Stimulated activated CD8-positive, alpha-beta memory T cell treated with anti-CD3 and anti-CD28 coated beads, Interleukin-12 subunit alpha, Interleukin-12 subunit beta, amount 100 ng/mL, for 4 hours (primary cell): ENCODE measurements around the gene TTC39A.
"Not testable (repeated sequence)": the region's sequence is repeated elsewhere in the genome, so short reads cannot be mapped to it uniquely, and the experiment has no call there.

Experiments used
- DNase-seq: peaks from one replicate; pipeline ENCODE4 v3.0.0-alpha.2; 2020; ENCODE audit warnings: low read depth

TTC39A gene

DNA sequence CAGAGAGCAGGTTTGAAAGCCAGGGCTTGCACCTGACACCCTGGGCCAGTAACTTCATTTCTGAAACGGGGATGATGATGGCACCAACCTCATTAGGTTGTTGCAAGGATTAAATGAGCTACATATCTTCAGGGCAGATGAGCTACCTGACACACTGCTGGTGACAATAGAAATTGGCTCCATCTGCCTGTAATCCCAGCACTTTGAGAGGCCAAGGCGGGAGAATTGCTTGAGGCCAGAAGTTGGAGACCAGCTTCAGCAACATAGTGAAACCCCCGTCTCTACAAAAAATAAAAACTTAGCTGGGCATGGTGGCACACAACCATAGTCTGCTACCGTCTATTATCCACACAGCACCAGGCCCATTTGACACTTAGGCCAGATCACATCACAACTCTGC lies 6.3 kb upstream of the TTC39A start:
- no peak for DNase-seq

- no peak for DNase-seq
Measured at GRCh38 chr1:51336004-51336403, 5.6 kb upstream of the TTC39A start.

DNA sequence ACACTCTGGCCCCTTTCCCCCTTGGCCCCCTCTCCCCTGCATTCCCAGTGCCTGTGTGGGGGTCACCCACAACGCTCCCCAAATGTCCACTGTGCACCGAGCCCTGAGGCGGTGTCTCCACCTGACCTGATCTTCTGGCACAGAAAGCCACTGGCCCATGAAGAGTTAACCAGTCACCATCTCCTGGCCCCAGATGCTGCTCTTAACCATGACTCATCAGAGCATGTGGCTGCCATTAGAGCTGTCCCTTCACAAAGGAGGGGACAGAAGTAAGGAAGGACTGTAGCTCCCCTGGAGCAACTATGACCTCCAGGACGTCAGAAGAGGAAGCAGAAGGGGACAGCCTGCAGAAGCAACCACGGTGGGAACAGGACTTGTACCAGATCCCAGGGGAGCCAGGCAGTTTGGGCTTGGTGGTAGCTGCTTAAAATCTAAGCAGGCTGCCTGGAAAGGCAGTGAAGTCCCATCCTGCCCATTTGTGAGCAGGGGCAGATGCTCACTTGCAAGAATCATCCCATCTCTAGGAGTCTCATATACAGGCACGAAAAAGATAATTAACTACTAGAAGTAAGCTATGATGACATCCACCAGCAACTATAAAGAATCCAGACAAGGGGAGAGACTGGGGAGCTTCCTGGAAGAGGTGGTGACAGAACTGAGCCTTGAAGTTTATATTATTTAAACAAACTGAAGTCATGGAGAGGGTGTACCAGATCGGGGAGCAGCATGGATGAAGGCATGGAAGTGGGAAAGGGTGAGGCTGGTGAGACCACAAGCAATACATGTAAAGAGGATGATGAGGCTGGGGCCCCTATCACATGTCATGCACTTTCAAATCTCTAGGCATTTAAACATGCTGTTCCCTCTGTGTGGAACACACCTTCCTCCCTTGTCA lies 1.1 kb upstream of the TTC39A start:
- no peak for DNase-seq

GRCh38 chr1:51329443-51330325 lies 678 bp downstream of the TTC39A start:
- DNase-seq, result no peak

DNA sequence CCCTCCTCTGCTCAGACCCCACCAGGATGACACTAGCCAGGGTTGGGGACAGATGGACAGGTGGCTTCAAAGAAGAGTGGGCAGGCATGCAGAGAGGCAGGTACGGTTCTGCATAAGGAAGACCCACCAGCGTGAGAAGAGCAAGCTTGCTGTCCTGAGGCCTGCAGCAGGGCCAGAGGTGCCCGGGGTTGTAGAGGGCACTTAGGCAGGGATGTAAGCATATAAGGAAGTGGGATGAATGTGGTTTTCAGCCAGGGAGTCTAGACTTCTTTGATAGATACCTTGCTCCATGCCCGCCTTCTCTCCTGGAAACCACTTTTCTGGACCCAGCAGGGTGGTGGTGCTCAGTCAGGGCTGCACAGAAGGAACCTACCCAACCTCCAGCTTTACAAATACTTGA lies 1.4 kb downstream of the TTC39A start:
- no peak for DNase-seq

- no peak for DNase-seq
Measured at GRCh38 chr1:51328279-51328678, 2.1 kb downstream of the TTC39A start.

DNA sequence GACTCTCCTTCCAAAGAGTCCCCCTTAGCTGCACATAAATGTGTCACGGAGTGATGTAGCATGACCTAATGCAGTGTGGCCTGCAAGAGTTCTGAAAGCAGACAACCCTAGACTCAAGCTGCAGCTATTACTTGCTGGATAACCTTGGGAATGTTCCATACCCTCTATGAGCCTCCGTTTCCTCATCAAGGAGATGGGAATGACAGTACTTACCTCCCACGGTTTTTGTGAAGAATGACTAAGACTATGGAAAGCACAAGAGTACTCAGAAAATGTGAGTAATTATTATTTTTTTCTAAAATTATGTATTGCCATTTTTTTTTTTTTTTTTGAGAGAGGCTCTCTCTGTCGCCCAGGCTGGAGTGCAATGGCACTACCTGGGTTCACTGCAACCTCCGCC lies 3.0 kb downstream of the TTC39A start:
- DNase-seq, result no peak

DNA sequence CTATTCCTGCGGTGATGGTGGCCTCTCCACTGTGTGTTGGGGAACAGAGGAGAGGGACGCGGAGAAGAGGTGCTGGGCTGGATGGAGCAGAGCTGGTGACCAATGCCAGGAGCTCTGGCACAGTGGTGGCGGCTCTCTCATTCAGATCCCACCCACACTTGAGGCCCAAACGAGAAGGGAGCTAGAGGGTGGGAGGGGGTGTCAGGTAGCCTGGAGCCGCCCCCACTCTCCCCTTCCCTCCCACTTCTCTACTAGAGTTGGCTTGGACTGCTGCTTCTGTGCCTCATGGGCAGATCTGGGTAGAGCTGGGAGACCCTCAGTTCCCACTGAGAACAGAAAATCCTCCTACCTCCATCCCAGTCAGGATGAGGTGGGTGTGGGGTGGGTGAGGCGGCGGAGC lies 3.5 kb downstream of the TTC39A start:
- DNase-seq, result no peak

DNA sequence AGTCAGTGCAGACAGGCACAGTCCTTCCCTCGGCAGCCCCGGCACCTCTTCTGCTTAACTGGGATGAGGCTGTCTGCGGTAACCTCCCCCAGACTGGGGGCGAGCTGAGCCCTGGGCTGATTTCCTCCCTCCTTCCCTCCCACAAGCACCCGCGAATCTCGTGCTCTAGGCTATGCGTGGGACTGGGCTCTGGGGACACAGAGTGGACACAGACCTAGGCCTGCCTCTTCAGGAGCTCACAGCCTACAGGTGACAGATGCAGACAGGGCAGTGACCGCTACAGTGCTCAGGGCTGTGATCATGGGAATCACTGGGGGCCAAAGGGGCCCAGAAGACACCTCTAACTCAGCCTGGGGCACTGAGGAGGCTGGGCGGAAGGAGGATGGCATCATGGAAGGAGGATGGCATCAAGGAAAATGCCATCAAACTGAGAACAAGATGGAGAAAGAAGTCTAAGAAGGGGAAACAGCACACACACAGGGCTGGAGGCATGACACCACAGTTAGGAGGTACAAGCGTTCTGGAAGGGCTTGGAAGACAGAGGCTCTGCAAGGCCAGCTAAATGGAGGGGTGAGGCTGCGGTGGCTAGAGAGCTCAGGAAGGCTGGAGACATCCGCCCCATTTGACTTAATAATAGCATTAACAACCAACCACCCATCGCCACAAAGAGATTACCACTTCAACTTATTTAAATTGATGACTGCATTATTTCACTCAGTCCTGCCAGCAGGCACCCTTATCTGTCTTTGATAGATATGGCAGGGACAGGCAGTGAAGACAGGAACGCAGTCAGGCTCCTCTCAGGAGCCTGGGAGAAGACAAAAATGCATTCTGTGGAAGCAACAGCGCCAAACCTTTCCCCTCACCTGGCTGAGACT lies 4.2 kb downstream of the TTC39A start:
- DNase-seq, result no peak

DNA sequence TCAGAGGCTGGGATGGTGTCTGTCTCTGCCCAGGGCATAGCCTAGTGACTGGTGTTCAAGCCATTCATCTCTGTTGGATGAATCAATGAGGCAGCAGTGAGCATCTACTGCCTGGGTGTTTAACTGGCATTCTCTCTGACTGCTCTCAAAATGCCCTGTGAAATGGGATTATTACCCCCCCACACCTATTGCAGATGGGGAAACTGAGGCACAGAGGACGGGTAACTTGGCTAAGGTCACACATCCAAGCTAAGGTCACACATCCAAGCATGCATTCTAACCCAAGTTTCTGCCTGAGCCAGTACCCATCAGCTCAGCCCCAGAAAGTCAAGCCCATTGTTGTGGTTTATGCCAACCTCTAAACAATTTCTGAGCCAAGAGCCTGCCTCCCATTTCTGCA lies 5.0 kb downstream of the TTC39A start:
- no peak for DNase-seq

DNA sequence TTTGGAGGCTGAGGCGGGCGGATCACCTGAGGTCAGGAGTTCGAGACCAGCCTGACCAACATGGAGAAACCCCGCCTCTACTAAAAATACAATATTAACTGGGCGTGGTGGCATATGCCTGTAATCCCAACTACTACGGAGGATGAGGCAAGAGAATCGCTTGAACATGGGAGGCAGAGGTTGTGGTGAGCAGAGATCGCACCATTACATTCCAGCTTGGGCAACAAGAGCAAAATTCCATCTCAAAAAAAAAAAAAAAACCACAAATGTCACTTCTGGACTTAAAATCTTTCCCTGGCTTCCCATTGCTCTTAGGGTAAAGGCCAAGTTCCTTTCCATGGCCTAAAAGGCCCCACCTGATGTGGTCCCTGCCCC lies 5.4 kb downstream of the TTC39A start:
- not testable (repeated sequence) for DNase-seq

- DNase-seq, result no peak
Measured at GRCh38 chr1:51324251-51325010, 5.9 kb downstream of the TTC39A start.

DNA sequence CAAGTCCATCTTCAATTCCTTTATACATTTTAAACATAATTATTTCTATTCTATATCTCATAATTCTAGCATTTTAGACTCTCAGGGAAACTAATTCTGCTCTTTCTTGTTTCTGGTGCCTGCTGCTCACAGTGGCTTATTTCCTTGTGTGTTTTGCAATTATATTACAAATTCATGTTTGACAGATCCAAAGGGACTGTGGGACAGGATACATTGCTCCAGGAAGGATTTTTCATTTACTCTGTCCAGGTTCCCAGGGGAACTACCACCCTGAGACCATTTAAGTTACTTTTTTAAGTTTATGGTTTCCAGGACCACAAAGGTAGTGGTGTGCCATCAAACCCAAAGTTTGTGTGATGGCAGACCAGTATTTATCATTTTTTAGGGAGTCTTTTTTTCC lies 6.6 kb downstream of the TTC39A start:
- no peak for DNase-seq

DNA sequence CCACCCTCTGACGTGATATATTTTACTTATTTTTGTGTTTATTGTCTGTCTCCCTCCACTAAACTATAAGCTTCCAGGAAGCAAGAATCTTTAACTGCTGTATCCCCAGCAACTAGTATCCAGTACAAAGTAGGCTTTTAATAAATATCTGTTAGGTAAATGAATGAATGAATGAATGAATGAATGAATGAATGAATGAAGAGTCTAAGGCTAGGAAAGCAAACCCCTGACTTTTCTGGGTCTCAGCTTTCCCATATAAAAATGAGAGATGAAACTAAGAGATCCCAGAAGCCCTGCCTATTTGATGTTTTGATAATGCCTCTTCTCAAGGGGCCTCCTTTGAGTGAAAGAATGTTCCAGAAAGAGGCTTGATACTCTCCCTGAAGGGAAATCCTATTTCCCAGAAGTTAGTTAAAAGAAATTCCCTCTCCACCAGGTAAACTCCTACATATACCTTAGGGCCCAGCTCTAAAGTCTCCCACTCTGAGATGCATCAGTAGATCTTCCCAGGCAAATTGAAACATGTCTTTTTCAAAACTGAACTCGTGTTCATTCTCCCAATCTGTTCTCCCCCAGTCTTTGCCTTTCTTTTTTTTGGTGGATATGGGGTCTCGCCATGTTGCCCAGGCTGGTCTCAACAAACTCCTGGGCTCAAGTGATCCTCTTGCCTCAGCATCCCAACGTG lies 7.8 kb downstream of the TTC39A start:
- no peak for DNase-seq

DNA sequence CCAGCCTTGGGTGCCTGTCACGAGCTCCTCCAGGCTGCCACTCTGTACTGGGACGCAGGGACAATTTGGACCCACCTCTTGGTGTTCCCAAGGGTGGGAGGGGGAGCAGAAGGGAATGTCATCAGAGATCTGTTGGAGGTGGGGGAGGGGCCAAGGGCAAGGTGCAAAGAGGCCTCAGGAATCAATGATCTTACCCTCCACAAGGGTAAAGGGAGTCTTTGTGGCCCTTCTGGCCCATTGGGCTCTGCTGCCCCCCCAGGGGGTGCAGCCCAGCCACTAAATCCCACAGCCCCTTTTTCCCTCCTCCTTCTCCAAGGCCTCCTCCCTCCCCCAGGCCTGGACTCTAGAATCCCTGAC lies 8.5 kb downstream of the TTC39A start:
- no peak for DNase-seq

GRCh38 chr1:51320967-51321923 lies 9.1 kb downstream of the TTC39A start:
- DNase-seq, result no peak

- no peak for DNase-seq
Measured at GRCh38 chr1:51317798-51318197, 12.6 kb downstream of the TTC39A start.

- no peak for DNase-seq
Measured at GRCh38 chr1:51316846-51317120, 13.6 kb downstream of the TTC39A start.

DNA sequence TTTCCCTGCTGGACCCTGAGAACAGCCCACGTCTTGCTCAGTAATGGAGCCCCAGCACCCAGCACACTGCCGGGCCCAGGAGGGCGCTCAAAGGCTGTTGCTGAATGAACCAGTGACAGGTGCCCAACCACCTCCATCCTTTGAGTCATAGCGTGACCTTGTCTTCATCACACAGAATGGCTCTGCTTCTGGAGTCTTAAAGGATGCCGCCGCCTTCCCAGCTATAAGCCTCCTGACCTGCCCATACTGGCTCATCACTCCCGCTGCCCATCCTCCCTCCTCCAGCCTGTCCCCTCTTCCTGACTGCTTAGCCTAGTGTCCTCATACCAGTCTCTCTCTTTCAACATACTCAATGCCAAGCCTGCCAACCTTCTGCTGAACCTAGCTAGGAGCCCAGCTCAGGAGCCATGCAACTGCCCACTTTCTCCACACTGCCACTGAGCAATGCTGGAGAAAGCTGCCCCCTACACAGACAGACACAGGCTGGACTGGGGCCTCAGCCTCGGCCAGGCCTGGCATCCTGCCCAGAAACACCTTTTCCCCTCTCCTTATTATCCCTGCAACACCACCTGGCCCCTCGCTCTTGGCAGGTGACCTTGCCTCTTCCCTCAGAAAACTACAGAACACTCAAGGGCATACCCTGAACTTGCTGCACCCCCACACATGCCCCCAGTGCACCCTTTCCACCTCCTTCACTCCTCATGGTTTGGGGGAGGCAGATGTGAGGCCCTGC lies 14.1 kb downstream of the TTC39A start:
- no peak for DNase-seq
